Measurements from ENCODE around the gene NUPR2.
"Not testable (repeated sequence)": the region's sequence is repeated elsewhere in the genome, so short reads cannot be mapped to it uniquely, and the experiment has no call there.

NUPR2 gene, protein sequence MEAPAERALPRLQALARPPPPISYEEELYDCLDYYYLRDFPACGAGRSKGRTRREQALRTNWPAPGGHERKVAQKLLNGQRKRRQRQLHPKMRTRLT

DNA sequence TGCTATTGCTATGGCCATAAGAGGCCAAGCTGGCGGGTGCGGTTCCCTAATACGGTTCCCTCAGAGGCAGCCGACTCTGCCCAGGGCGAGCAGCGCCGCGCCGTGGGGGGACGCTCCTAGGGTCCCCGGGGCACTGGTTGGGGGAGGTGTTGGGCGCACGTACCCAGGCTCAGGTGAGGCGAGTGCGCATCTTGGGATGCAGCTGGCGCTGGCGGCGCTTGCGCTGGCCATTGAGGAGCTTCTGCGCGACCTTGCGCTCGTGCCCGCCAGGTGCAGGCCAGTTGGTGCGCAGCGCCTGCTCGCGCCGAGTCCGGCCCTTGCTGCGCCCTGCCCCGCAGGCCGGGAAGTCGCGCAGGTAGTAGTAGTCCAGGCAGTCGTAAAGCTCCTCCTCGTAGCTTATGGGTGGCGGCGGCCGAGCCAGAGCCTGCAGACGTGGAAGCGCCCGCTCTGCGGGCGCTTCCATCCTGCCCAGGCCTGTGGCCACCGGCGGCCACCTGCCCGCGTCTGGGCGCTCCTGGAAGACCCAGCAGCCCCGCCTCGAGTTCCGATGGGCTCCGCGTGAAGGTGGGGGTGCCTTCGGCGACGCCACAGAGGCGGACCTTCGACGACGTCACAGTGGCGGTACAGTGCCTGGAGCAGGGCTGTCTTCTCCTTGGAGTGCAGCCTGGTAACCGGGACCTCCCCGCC lies at the start of gene NUPR2:
Gene NUPR2, minus strand, starts transcription at position 566 of the 687 bp plus-strand sequence. Its CDS starts 103 bp downstream, at position 463.
- DNase-seq = no peak

DNA sequence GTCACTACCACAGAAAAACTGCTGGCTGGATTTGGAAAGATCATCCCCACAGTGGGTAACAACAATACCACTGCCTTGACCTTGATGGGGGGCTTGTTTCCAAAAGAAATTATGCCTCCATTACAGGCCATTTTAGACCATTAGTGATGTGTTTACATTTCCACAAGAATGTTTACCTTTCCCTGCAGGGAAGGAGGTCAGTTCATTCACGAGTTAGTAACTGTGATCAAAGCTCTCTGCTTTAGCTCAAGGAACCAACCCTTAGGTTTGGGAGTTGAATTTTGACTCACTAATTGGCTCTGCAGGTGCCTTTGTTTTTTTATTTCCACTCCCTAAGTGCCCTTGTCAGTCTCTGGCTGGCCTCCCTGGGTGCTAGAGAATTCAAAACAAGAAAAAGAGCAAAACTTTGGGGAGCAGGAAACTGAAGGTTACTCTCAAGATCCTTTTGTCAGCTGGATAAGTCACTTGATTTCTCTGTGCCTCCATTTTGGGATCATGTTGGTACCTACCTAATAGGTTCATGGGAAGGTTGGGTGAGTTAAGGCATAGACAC lies 41.1 kb upstream of the NUPR2 start:
- no peak for DNase-seq

- not testable (repeated sequence) for DNase-seq
Measured at GRCh38 chr7:56131062-56131461, 14.8 kb upstream of the NUPR2 start.

- DNase-seq = no peak
Measured at GRCh38 chr7:56127241-56127975, 11.2 kb upstream of the NUPR2 start.

GRCh38 chr7:56125831-56126230 lies 9.6 kb upstream of the NUPR2 start:
- DNase-seq = no peak

DNA sequence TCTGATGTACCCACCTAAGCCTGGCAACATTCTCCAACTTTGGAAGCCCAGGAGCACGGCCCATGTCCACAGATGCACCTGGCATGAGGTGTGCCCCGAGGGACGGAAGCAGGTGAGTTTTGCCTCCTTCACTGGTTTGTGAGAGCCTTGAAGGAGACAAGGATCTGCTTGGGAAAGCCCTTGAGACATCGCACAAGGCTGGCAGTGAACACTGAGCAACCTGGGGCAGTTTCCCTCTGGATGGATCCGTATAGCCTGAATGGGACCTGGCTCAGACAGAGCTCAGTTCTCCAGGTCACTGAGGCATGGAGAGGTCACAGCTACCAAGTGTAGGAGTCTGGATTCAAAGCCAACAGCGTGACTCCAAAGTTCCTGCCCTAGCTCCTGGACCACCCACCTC lies 8.8 kb upstream of the NUPR2 start:
- DNase-seq = no peak

DNA sequence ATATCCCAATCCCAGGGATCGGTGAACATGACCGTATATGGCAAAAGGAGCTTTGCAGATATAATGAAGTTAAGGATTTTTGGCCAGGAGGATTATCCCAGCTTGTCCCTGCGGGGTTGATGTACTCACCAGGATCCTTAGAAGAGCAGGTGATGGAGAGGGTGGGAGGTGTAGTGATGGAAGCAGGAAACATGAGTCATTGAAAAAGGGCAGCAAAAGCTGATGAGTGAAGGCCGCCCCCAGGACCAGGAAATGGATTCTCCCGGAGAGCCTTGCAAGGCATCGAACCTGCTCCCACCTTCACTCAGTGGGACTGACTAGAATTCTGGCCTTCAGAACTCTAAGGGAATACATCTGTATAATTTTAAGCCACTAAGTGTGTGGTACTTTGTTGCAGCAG lies 5.2 kb upstream of the NUPR2 start:
- DNase-seq = no peak

GRCh38 chr7:56112244-56112643 lies 4.0 kb downstream of the NUPR2 start:
- not testable (repeated sequence) for DNase-seq

- no peak for DNase-seq
Measured at GRCh38 chr7:56110611-56111010, 5.6 kb downstream of the NUPR2 start.

- DNase-seq = no peak
Measured at GRCh38 chr7:56107954-56108258, 8.3 kb downstream of the NUPR2 start.

GRCh38 chr7:56106108-56107073 lies 9.8 kb downstream of the NUPR2 start, which contains the start of gene CHCHD2:
CHCHD2 (minus strand) TSS chr7:56106476; CDS start chr7:56106413, 63 bp downstream.
- peak; percentile 91 for DNase-seq

GRCh38 chr7:56105508-56105907 lies 10.7 kb downstream of the NUPR2 start:
- DNase-seq = peak; percentile 37

- not testable (repeated sequence) for DNase-seq
Measured at GRCh38 chr7:56104138-56104537, 12.1 kb downstream of the NUPR2 start.

GRCh38 chr7:56099653-56100052 lies 16.6 kb downstream of the NUPR2 start:
- no peak for DNase-seq

GRCh38 chr7:56098187-56099008 lies 17.8 kb downstream of the NUPR2 start:
- not testable (repeated sequence) for DNase-seq

DNA sequence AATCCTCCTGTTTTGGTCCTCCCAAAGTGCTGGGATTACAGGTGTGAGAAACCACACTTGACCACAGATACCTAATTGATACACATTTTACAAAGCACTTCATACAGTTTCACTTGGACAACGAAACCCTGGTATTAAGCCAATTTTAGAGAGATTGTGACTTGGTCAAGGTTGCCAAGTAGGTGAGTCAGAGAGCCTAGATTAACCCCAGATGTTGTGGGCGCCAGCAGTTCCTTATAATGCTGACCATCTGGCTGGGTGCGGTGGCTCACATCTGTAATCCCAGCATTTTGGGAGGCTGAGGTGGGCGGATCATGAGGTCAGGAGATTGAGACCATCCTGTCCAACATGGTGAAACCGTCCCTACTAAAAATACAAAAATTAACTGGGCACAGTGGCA lies 18.5 kb downstream of the NUPR2 start:
- no peak for DNase-seq

GRCh38 chr7:56092789-56093531 lies 23.3 kb downstream of the NUPR2 start, which contains the start of gene PHKG1:
PHKG1 (minus strand) TSS chr7:56092952; CDS start chr7:56088941, 4,011 bp downstream.
- DNase-seq = no peak

- DNase-seq = not testable (repeated sequence)
Measured at GRCh38 chr7:56092388-56092787, 23.8 kb downstream of the NUPR2 start.

- DNase-seq = no peak
Measured at GRCh38 chr7:56091591-56091990, 24.6 kb downstream of the NUPR2 start.

DNA sequence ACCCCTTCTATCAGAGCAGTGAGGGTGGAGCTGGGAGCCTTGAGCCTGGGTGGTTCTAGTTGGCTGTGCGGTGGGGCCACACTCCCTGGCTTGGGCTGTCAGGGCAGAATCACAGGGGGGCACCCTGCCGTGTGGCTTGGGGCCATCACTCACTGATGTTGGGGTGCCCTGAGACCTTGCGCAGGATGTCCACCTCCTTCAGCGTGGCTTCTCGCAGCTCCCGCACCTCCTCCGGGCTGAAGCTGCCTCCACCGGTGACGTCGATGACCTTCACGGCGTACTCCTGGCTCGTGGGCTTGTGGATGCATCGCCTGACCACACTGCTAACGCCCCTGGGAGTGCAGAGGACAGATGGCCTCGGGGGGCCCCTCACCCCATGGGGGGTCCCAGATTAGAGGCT lies 28.8 kb downstream of the NUPR2 start:
- DNase-seq = no peak

DNA sequence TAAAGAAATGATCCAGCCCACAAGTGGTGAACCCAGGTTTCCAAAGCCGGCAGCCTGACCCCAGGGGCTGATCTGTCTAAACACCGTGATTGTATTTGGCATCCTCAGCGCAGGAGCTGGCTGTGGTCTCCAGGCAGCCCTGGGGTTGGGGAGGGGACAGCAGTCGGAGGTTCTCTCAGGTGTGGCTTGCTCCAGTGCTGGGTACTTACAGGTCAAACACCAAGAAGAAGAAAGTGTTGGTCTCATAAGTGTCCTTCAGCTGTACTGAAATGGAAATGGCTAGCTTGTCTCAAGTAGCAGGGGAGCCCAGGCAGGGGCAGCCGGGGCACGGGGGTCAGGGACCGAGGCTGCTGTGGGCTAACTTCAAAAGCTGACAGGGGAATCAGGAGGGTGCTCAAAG lies 29.5 kb downstream of the NUPR2 start:
- DNase-seq = no peak

Measured in stimulated activated CD8-positive, alpha-beta memory T cell treated with anti-CD3 and anti-CD28 coated beads, Interleukin-4, amount 100 ng/mL, for 48 hours (primary cell).